ENCODE results near the gene FBXO46.
A peak's percentile ranks its signal among the peaks of the same experiment; 100 is the strongest.

The FBXO46 gene

DNA sequence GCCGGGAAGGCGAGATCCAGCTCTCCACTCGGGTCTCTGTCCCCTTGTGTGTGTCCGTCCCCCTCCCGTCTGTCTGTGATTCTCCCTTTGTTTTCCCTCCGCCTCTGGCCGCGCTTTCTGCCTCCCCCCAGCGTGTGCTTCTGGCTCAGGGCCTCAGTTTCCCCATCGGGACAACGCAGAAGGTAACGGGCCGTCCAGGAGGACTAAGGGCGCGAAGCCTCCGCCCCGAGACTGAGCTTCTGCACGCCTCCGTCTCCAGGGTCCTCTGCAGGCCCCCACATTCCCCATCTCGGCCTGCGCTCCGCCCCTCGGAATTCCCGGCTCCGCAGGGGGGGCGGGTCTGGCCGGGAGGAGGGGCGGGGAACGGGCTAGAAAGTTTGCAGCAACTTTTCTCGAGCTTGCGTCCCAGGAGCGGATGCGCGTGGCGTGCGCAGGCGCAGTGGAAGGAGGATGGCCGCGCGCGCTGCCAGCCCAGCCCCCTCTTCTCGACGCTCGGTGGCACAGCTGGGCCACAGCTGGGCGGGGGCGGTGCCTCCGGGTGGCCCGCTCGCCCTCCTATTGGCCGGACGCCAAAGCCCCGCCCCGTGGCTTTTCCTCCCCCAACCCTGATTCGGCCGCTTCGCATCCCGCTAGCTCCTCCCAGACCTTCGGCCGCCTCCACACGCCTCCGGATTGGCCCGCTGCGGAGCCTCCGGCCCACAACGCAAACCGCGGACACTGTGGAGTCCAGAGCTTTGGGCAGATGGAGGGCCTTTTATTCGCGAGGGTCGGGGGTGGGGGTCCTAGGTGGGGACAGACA is 38.5 kb upstream of the FBXO46 start, which contains the start of gene SIX5:
Gene SIX5, minus strand, starts transcription at position 269 of the 799 bp plus-strand sequence. CDS start 408 bp downstream, outside the sequence.
- DNase-seq (ENCODE audit: low read depth), result peak; percentile 87
- H3K4me3 ChIP-seq (ENCODE audit: low read depth, low read length), result peak within 1 kb of the TSS; percentile 65
- TF ChIP-seq CTCF (IDR thresholded peaks at IDR 0.05; ENCODE audit: low read depth, low read length, missing control alignments), result no peak

DNA sequence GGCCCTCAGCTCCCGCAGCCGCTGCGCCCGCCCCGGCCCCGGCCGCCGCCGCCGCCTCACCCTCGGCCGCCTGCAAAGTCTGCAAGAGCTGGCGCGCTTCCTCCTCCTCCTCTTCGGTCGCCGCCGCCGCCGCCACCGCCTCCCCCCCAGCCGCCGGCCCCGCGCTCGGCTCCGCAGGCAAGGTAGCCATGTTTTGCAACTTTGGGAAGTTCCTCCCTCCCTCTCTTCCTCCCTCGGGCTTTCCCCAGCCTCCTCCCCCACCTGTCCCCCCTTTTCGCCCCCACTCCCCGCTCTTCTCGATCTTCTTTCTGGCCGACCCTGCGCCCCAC is 37.9 kb upstream of the FBXO46 start:
- TF ChIP-seq CTCF (IDR thresholded peaks at IDR 0.05; ENCODE audit: low read depth, low read length, missing control alignments), result no peak
- no peak for DNase-seq (ENCODE audit: low read depth)
- H3K4me3 ChIP-seq (ENCODE audit: low read depth, low read length), result peak overlapping the region; percentile 65

GRCh38 chr19:45767881-45768654 is 37.4 kb upstream of the FBXO46 start:
- no peak for TF ChIP-seq CTCF (IDR thresholded peaks at IDR 0.05; ENCODE audit: low read depth, low read length, missing control alignments)
- H3K4me3 ChIP-seq (ENCODE audit: low read depth, low read length), result peak overlapping the region; percentile 65
- DNase-seq (ENCODE audit: low read depth), result no peak

GRCh38 chr19:45767410-45767880 is 36.7 kb upstream of the FBXO46 start:
- peak overlapping the region; percentile 65 for H3K4me3 ChIP-seq (ENCODE audit: low read depth, low read length)
- DNase-seq (ENCODE audit: low read depth), result no peak
- TF ChIP-seq CTCF (IDR thresholded peaks at IDR 0.05; ENCODE audit: low read depth, low read length, missing control alignments), result no peak

DNA sequence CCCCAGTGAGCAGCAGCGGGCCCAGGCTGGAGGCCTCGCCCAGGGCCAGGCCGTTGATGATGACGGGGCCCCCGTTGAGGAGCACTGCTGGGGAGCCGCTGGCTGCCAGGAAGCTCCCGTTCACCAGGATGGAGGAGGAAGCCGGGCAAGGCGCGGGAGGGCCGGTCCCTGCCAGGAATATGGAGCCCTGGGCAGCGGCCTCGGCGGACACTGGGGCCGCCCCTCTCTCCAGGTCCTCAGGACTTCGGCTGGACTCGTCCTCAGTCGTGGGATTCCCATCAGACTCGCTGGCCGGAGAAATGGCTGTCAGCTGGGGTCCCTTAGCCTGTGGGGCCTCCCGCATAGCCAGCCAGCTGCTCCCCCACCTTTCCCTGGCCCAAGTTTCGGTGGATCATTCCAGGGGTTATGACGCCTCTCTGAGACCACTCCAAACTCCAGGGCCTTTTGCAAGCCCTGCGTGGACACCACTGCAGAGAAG is 36.2 kb upstream of the FBXO46 start:
- TF ChIP-seq CTCF (IDR thresholded peaks at IDR 0.05; ENCODE audit: low read depth, low read length, missing control alignments), result no peak
- no peak for DNase-seq (ENCODE audit: low read depth)
- no peak overlapping the region for H3K4me3 ChIP-seq (ENCODE audit: low read depth, low read length)

DNA sequence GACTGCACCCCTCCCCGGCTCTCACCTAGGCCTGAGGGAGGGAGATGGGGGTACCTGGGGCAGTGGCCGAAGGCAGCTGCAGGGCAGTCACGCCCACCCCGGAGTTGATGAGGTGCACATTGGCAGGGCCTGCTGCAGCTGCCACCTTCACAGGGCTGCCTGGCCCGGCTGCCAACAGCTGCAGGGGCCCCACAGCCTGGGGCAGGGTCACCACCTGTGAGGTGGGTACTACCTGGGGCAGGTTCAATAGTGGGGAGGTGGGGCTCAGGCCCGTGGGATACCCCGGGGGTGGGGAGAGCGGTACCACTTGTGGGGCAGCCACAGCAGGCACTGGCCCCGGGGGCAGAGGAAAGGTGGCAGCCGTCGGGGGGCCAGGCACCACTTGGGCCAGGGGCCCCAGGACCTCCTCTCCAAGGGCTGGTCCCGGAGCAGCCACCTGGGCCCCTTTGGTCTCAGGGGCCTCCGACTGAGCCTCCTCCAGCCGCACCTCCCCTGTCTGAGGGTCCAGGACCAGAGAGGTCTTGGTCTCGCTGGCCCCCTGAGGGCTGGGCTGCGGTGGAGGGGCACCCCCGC is 35.7 kb upstream of the FBXO46 start:
- no peak overlapping the region for H3K4me3 ChIP-seq (ENCODE audit: low read depth, low read length)
- DNase-seq (ENCODE audit: low read depth), result no peak
- TF ChIP-seq CTCF (IDR thresholded peaks at IDR 0.05; ENCODE audit: low read depth, low read length, missing control alignments), result no peak

Data from GM12864 (cell line).